T-helper 17 cell (primary cell): ENCODE measurements around the gene UBE3C. TPM values are rescaled to one million over a fixed set of nuclear protein-coding genes. Genes with fewer than 3 reads are reported as not detected.
"Not testable (repeated sequence)": the region's sequence is repeated elsewhere in the genome, so short reads cannot be mapped to it uniquely, and the experiment has no call there.

Experiments
- ATAC-seq: fragments of 150-1000 bp; cut with Tn5 transposase; 2 replicates; pipeline ENCODE4 v1.10.0; 2021; ENCODE audit warnings: mild to moderate bottlenecking, moderate library complexity
- DNase-seq, 3 donors: peaks; one replicate each; pipeline versions ENCODE4 v3.0.0 to v3.0.0-alpha.2; 2020 to 2021
- H3K9me3 ChIP-seq: one replicate; pipeline ENCODE4 v1.7.0; 2013; ENCODE audit warnings: low read length, mild to moderate bottlenecking; ENCODE audit not compliant: control insufficient read depth, poor library complexity, severe bottlenecking
- H3K27ac Mint-ChIP-seq: one replicate; pipeline ENCODE4 v1.8.0; 2022; ENCODE audit warnings: mild to moderate bottlenecking, moderate library complexity, mixed read lengths
- H3K27me3 Mint-ChIP-seq: one replicate; pipeline ENCODE4 v1.8.0; 2022; ENCODE audit warnings: mixed read lengths
- H3K36me3 Mint-ChIP-seq: one replicate; pipeline ENCODE4 v1.8.0; 2022; ENCODE audit warnings: low read depth, mixed read lengths
- H3K4me1 Mint-ChIP-seq: one replicate; pipeline ENCODE4 v1.8.0; 2022; ENCODE audit warnings: mild to moderate bottlenecking, mixed read lengths
- H3K4me3 Mint-ChIP-seq: one replicate; pipeline ENCODE4 v1.8.0; 2022; ENCODE audit warnings: mild to moderate bottlenecking, moderate library complexity, mixed read lengths
- total RNA-seq, 4 donors: library from RNA in 2 of 4; stranded (reverse) in 2 of 4; gene quantifications; one replicate each; pipeline ENCODE4 v1.2.3 and lab custom pipeline; 2022 to 2026

The UBE3C gene
- total RNA-seq, 2 donors from 2014 or later = 48.0 to 51.7 TPM

GRCh38 chr7:157276731-157277562 is 138.2 kb downstream of the UBE3C start:
- peak overlapping the region; percentile 33 for H3K4me3 Mint-ChIP-seq
- peaks cover 10% of the 10 kb centered on the region for H3K27me3 Mint-ChIP-seq
- peak; percentile 78 for ATAC-seq

GRCh38 chr7:157277568-157277967 is 138.8 kb downstream of the UBE3C start:
- H3K27ac Mint-ChIP-seq = peak overlapping the region; percentile 84
- DNase-seq, H3K36me3 Mint-ChIP-seq: not testable (repeated sequence)

More at GRCh38 chr7:157276731-157277562, 138.2 kb downstream of the UBE3C start:
- H3K9me3 ChIP-seq = no peaks in the 10 kb centered on the region
- H3K27ac Mint-ChIP-seq = peak overlapping the region; percentile 84
- H3K4me1 Mint-ChIP-seq = peaks cover 27% of the 10 kb centered on the region
- H3K36me3 Mint-ChIP-seq = no peaks in the 10 kb centered on the region
- no peak for DNase-seq

GRCh38 chr7:157278167-157278790 is 139.6 kb downstream of the UBE3C start:
- ATAC-seq (no peak), DNase-seq (no peak)
- Mint-ChIP-seq H3K4me1 (peaks cover 20% of the 10 kb centered on the region), H3K4me3 (peak overlapping the region; percentile 9), H3K27ac (peak overlapping the region; percentile 84), H3K27me3 (peaks cover 10% of the 10 kb centered on the region), H3K36me3 (no peaks in the 10 kb centered on the region)
- no peaks in the 10 kb centered on the region for H3K9me3 ChIP-seq

More at GRCh38 chr7:157277568-157277967, 138.8 kb downstream of the UBE3C start:
- not testable (repeated sequence) for H3K4me3 Mint-ChIP-seq, ATAC-seq, H3K9me3 ChIP-seq
- Mint-ChIP-seq H3K27me3 (peaks cover 10% of the 10 kb centered on the region), H3K4me1 (peaks cover 26% of the 10 kb centered on the region)

- H3K27ac Mint-ChIP-seq = peak overlapping the region; percentile 84
Observed at GRCh38 chr7:157278791-157279724, 140.3 kb downstream of the UBE3C start.

GRCh38 chr7:157279741-157280215 is 141.1 kb downstream of the UBE3C start:
- Mint-ChIP-seq H3K4me1 (peaks cover 17% of the 10 kb centered on the region), H3K36me3 (no peaks in the 10 kb centered on the region), H3K4me3 (peak overlapping the region; percentile 53), H3K27ac (no peak overlapping the region), H3K27me3 (peaks cover 10% of the 10 kb centered on the region)
- DNase-seq (no peak), ATAC-seq (no peak)
- H3K9me3 ChIP-seq = no peaks in the 10 kb centered on the region

More at GRCh38 chr7:157278791-157279724, 140.3 kb downstream of the UBE3C start:
- Mint-ChIP-seq H3K27me3 (peaks cover 10% of the 10 kb centered on the region), H3K36me3 (no peaks in the 10 kb centered on the region), H3K4me1 (peaks cover 17% of the 10 kb centered on the region), H3K4me3 (peak overlapping the region; percentile 9)
- ATAC-seq = no peak
- DNase-seq = no peak
- no peaks in the 10 kb centered on the region for H3K9me3 ChIP-seq

- Mint-ChIP-seq H3K27ac (no peak overlapping the region), H3K27me3 (peaks cover 10% of the 10 kb centered on the region), H3K4me1 (peaks cover 15% of the 10 kb centered on the region), H3K36me3 (no peaks in the 10 kb centered on the region), H3K4me3 (no peak overlapping the region)
- DNase-seq (no peak), ATAC-seq (no peak)
- H3K9me3 ChIP-seq = no peaks in the 10 kb centered on the region
Observed at GRCh38 chr7:157280216-157280841, 141.6 kb downstream of the UBE3C start.

GRCh38 chr7:157281221-157281998 is 142.7 kb downstream of the UBE3C start:
- H3K9me3 ChIP-seq = no peaks in the 10 kb centered on the region
- DNase-seq = no peak
- Mint-ChIP-seq H3K36me3 (no peaks in the 10 kb centered on the region), H3K4me1 (peaks cover 13% of the 10 kb centered on the region), H3K27me3 (peaks cover 10% of the 10 kb centered on the region), H3K4me3 (no peak overlapping the region), H3K27ac (no peak overlapping the region)
- no peak for ATAC-seq

- no peaks in the 10 kb centered on the region for H3K9me3 ChIP-seq
- Mint-ChIP-seq H3K36me3 (no peaks in the 10 kb centered on the region), H3K27ac (no peak overlapping the region), H3K4me1 (peaks cover 7% of the 10 kb centered on the region), H3K4me3 (no peak overlapping the region), H3K27me3 (peaks cover 10% of the 10 kb centered on the region)
- DNase-seq (no peak), ATAC-seq (no peak)
Observed at GRCh38 chr7:157282141-157282801, 143.5 kb downstream of the UBE3C start.

- no peak overlapping the region for H3K4me3 Mint-ChIP-seq
- no peaks in the 10 kb centered on the region for H3K9me3 ChIP-seq
- DNase-seq (no peak), ATAC-seq (no peak)
- no peak overlapping the region for H3K27ac Mint-ChIP-seq
- H3K27me3 Mint-ChIP-seq = peaks cover 6% of the 10 kb centered on the region
- no peaks in the 10 kb centered on the region for H3K36me3 Mint-ChIP-seq
- H3K4me1 Mint-ChIP-seq = no peaks in the 10 kb centered on the region
Observed at GRCh38 chr7:157284229-157285014, 145.7 kb downstream of the UBE3C start.

GRCh38 chr7:157291404-157292080 is 152.8 kb downstream of the UBE3C start:
- ATAC-seq (no peak), DNase-seq (no peak)
- Mint-ChIP-seq H3K4me3 (no peak overlapping the region), H3K27me3 (peaks cover 5% of the 10 kb centered on the region), H3K36me3 (peaks cover 3% of the 10 kb centered on the region), H3K4me1 (peaks cover 5% of the 10 kb centered on the region), H3K27ac (no peak overlapping the region)
- H3K9me3 ChIP-seq = no peaks in the 10 kb centered on the region
